ENCODE measurements around the gene PCNX2. TPM values are rescaled to one million over a fixed set of nuclear protein-coding genes. Genes with fewer than 3 reads are reported as not detected.
"Not testable (repeated sequence)": the region's sequence is repeated elsewhere in the genome, so short reads cannot be mapped to it uniquely, and the experiment has no call there.

PCNX2 gene
- total and polyA plus RNA-seq, 2 donors: 5.2 to 36.9 TPM

DNA sequence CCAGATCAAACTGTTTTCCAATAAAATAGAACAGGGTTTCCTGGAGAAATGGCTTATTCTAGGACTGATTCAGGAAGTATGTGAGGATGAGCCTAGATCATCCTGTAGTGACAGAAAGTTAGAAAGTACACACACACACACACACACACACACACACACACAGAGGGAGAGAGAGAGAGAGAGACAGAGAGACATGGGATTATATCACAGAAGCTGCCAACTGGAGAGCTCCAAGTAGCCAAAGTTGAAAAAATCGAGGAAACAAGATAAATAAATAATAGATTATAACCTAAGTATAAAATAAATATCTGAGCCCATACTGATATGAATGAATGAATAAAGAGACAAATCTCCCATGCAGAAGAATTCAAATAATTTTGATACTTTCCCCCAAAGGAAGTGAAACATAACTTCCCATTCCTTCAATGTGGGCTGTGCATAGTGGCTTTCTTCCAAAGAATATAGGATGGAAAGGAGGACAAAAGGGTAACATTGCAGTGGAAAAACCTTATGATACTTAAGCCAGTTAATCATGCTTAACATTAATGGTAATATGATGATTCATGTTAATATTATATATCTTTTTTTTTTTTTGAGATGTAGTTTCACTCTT is 173.5 kb downstream of the PCNX2 start:
- DNase-seq (ENCODE audit: extremely low spot score): no peak
- no peak overlapping the region for H3K27ac ChIP-seq (ENCODE audit: low read depth)
- 51% methylated on average over 1 of the region's 1 CpG for WGBS

DNA sequence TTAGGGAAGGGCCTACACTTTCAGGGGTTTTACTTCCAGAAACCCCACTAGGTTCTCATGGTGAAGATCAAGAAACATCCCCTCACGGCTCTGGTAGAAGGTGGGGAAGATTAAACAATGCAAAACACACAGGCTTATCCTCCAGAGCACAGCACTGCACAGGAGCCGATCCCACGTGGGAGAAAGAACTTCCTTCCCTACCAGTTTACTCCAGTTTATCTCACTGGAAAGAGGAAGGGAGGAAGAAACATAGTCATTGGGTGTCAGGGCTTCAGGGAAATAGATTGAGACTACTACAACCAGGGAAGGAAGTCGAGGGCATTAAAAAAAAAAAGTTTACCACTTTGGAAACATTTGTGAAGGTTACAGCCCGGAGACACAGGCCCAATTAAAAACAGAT is 180.7 kb downstream of the PCNX2 start:
- H3K4me1 ChIP-seq (ENCODE audit: insufficient read depth): no peaks in the 10 kb centered on the region
- H3K27ac ChIP-seq (ENCODE audit: low read depth): no peak overlapping the region
- no peaks in the 10 kb centered on the region for H3K36me3 ChIP-seq (ENCODE audit: insufficient read depth)
- no peak overlapping the region for H3K4me3 ChIP-seq (ENCODE audit: low read depth, low read length)
- WGBS: 86% methylated on average over 5 of the region's 5 CpGs
- DNase-seq (ENCODE audit: extremely low spot score): no peak

More for the DNA sequence above, 173.5 kb downstream of the PCNX2 start:
- Histone ChIP-seq H3K4me1 (ENCODE audit: insufficient read depth) (no peaks in the 10 kb centered on the region), H3K36me3 (ENCODE audit: insufficient read depth) (peaks cover 3% of the 10 kb centered on the region), H3K4me3 (ENCODE audit: low read depth, low read length) (no peak overlapping the region)

DNA sequence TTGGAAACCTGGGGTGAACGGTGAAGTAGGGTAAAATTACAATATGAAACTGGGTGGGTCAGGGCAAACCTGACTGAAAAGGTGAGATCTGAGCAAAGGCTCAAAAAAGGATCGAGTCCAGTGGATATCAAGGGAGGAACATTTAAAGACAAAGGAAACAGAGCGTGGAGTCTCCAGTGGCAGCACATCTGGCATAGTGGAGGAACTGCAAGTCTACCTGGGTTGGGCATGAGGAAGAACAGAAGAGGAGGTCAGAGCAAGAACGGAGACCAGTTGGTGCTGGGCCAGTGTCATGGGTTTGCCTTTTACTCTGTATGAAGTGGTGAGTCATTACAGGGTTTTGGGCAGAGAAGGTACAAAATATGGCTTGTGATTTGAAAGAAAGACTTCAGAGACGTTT is 181.4 kb downstream of the PCNX2 start:
- H3K27ac ChIP-seq (ENCODE audit: low read depth): no peak overlapping the region
- 83% methylated on average over 5 of the region's 5 CpGs for WGBS
- no peaks in the 10 kb centered on the region for H3K4me1 ChIP-seq (ENCODE audit: insufficient read depth)
- no peak overlapping the region for H3K4me3 ChIP-seq (ENCODE audit: low read depth, low read length)
- no peak for DNase-seq (ENCODE audit: extremely low spot score)
- H3K36me3 ChIP-seq (ENCODE audit: insufficient read depth): no peaks in the 10 kb centered on the region

DNA sequence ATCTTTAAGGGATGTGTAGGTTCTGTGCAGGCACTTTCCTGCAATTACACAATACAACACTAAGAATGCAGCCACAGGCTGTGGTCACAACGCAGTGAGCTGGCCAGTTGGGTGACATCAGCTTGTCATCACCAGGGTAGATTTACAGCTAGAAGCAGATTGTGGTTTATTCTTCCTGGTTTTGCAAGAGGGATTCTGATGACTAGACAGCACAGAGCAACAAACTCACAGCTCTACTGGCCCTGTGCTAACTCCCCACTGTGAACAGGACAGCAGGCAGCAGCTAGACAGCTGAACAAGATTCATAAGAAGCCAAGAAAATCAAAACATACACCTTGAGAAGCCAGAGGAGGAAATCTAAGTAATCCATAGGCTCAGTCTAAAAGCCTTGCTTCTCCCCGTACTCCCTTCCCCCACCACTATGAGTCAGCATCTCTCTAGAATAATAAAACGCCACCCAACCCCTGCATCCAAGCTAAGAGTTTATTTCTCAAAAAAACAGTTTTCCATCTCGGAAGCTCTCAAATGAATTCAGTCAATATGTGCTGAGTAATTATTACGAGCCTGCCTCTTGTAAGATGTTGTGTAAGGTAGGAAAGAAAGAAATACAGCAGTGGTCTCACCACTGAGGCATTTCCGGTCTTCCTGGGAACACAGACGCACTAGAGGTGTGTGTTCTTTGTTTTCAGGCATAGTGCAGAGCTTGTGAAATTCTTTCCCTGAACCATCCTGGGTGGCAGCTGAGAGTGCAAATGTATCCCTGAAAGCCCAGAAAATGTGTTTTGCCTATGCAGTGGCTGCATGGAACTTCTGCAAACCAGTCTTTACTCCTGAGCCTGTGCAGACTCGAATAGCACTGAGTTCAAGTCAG is 182.3 kb downstream of the PCNX2 start:
- peak overlapping the region; percentile 23 for H3K27ac ChIP-seq (ENCODE audit: low read depth)
- H3K4me1 ChIP-seq (ENCODE audit: insufficient read depth): no peaks in the 10 kb centered on the region
- H3K36me3 ChIP-seq (ENCODE audit: insufficient read depth): no peaks in the 10 kb centered on the region
- WGBS: 26% methylated on average over 8 of the region's 8 CpGs
- DNase-seq (ENCODE audit: extremely low spot score): peak; percentile 69
- H3K4me3 ChIP-seq (ENCODE audit: low read depth, low read length): no peak overlapping the region

GRCh38 chr1:233112186-233113008 is 183.1 kb downstream of the PCNX2 start:
- no peak for DNase-seq (ENCODE audit: extremely low spot score)
- H3K36me3 ChIP-seq (ENCODE audit: insufficient read depth): no peaks in the 10 kb centered on the region
- no peak overlapping the region for H3K4me3 ChIP-seq (ENCODE audit: low read depth, low read length)
- 67% methylated on average over 6 of the region's 6 CpGs for WGBS
- H3K4me1 ChIP-seq (ENCODE audit: insufficient read depth): no peaks in the 10 kb centered on the region
- no peak overlapping the region for H3K27ac ChIP-seq (ENCODE audit: low read depth)

DNA sequence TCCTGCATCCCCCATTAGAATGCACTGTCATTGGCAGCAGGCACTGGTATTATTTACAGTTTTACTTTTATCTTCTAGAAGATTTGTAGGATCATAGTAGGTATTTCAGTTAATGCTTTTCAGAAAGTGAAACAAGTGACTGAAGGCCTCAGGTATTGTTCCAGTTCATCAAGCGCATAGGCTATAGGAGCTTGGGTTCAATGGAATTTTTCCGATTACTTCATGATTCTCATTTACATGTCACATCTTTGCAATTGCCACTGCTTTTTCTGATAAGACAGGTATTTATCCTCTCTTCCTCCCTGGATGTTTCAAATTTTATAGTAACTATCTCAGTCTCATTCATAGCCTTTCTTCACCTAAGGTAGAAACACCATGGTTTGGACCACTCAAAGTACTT is 183.8 kb downstream of the PCNX2 start:
- Histone ChIP-seq H3K27ac (ENCODE audit: low read depth) (no peak overlapping the region), H3K4me1 (ENCODE audit: insufficient read depth) (no peaks in the 10 kb centered on the region), H3K36me3 (ENCODE audit: insufficient read depth) (no peaks in the 10 kb centered on the region), H3K4me3 (ENCODE audit: low read depth, low read length) (no peak overlapping the region)
- DNase-seq (ENCODE audit: extremely low spot score): no peak
- WGBS: 99% methylated on average over 2 of the region's 2 CpGs

DNA sequence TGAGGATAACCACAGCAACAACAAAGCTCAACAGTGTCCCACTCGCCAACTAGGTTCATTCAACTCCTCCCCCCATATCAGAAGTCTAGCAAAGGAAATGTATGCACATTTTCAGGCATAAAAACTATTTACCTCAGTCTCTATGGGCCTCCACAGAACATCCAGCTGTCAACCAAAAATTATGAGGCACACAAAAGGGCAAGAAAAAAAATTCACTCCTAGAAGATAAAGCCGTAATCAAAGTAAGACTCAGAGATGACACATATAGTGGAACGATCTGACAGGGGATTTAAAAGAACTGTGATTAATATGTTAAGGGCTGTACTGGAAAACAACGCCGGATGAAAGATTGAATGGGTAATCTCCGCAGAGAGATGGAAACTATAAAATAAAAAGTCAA is 186.4 kb downstream of the PCNX2 start:
- Histone ChIP-seq H3K4me3 (ENCODE audit: low read depth, low read length) (no peak overlapping the region), H3K4me1 (ENCODE audit: insufficient read depth) (no peaks in the 10 kb centered on the region), H3K27ac (ENCODE audit: low read depth) (no peak overlapping the region), H3K36me3 (ENCODE audit: insufficient read depth) (no peaks in the 10 kb centered on the region)
- 79% methylated on average over 6 of the region's 6 CpGs for WGBS
- no peak for DNase-seq (ENCODE audit: extremely low spot score)

- DNase-seq (ENCODE audit: extremely low spot score); H3K4me3 ChIP-seq (ENCODE audit: low read depth, low read length); H3K27ac ChIP-seq (ENCODE audit: low read depth); H3K4me1 ChIP-seq (ENCODE audit: insufficient read depth); H3K36me3 ChIP-seq (ENCODE audit: insufficient read depth): not testable (repeated sequence)
- WGBS: 70% methylated on average over 6 of the region's 6 CpGs
Observed at GRCh38 chr1:233107716-233108130, 187.8 kb downstream of the PCNX2 start.

DNA sequence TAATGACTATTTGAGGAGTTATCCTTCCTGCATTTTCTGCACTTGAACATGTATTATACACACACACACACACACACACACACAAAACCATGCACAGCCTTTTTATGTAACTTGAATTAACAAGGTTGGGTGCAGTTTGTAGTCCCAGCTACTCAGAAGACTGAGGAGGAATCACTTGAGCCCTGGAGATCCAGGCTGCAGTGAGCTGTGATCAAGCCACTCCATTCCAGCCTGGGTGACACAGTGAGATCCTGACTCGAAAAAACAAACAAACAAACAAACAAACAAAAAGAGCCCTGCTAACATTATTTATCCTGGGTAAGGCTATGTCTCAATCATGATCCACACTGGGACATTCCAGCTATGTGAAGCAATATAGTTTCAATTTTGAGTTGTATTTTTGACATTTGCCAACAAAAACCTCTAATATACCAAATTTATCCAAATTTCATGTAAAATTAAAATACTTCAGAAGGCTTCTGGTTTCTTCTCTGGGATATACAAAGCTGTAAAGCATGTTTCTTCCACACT is 188.3 kb downstream of the PCNX2 start:
- DNase-seq (ENCODE audit: extremely low spot score): no peak
- Histone ChIP-seq H3K4me1 (ENCODE audit: insufficient read depth) (no peaks in the 10 kb centered on the region), H3K4me3 (ENCODE audit: low read depth, low read length) (no peak overlapping the region), H3K36me3 (ENCODE audit: insufficient read depth) (no peaks in the 10 kb centered on the region), H3K27ac (ENCODE audit: low read depth) (no peak overlapping the region)
- WGBS: 63% methylated on average over 1 of the region's 1 CpG

- H3K36me3 ChIP-seq (ENCODE audit: insufficient read depth): no peaks in the 10 kb centered on the region
- H3K4me3 ChIP-seq (ENCODE audit: low read depth, low read length): no peak overlapping the region
- no peak for DNase-seq (ENCODE audit: extremely low spot score)
- WGBS: 52% methylated on average over 1 of the region's 1 CpG
- no peak overlapping the region for H3K27ac ChIP-seq (ENCODE audit: low read depth)
- no peaks in the 10 kb centered on the region for H3K4me1 ChIP-seq (ENCODE audit: insufficient read depth)
Observed at GRCh38 chr1:233105225-233105624, 190.3 kb downstream of the PCNX2 start.

- DNase-seq (ENCODE audit: extremely low spot score): no peak
- Histone ChIP-seq H3K36me3 (ENCODE audit: insufficient read depth) (no peaks in the 10 kb centered on the region), H3K4me1 (ENCODE audit: insufficient read depth) (peaks cover 1% of the 10 kb centered on the region), H3K4me3 (ENCODE audit: low read depth, low read length) (no peak overlapping the region), H3K27ac (ENCODE audit: low read depth) (no peak overlapping the region)
- 97% methylated on average over 2 of the region's 2 CpGs for WGBS
Observed at GRCh38 chr1:233102341-233102740, 193.2 kb downstream of the PCNX2 start.

DNA sequence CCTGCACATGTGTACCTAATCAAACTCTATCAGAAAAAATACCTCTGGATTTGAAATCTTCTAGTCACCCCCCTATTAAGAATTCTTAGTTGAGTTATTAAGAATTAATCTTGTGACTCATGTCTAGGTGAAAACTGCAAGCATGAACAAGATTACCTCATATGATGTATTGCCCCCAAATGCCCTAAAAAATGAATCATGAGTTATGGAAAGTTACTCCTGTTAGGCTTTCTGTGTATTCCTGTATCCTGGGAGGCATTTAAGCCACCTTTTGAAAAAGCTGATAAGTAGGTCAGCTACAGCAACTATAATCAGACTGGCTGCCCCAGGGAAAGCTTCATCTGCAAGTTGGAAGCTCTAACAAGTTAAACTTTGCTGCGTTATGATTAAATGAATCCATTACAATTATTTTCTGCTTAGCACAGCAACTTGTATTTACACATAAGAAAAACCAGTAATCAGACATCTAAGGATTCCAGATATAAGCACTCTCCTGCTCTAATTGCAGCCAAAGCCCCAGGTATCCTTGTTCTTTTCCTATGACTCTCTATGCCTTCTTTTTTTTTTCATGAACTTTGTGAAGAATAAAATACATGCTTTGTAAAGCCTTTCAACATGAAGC is 197.5 kb downstream of the PCNX2 start:
- 66% methylated on average over 1 of the region's 1 CpG for WGBS

GRCh38 chr1:233097546-233097945 is 198.0 kb downstream of the PCNX2 start:
- DNase-seq (ENCODE audit: extremely low spot score): no peak
- H3K4me3 ChIP-seq (ENCODE audit: low read depth, low read length): no peak overlapping the region
- peaks cover 1% of the 10 kb centered on the region for H3K4me1 ChIP-seq (ENCODE audit: insufficient read depth)
- WGBS: 94% methylated on average over 3 of the region's 3 CpGs
- no peak overlapping the region for H3K27ac ChIP-seq (ENCODE audit: low read depth)
- no peaks in the 10 kb centered on the region for H3K36me3 ChIP-seq (ENCODE audit: insufficient read depth)

More for the DNA sequence above, 197.5 kb downstream of the PCNX2 start:
- H3K4me1 ChIP-seq (ENCODE audit: insufficient read depth): peaks cover 1% of the 10 kb centered on the region
- no peaks in the 10 kb centered on the region for H3K36me3 ChIP-seq (ENCODE audit: insufficient read depth)
- no peak for DNase-seq (ENCODE audit: extremely low spot score)
- H3K4me3 ChIP-seq (ENCODE audit: low read depth, low read length): no peak overlapping the region
- no peak overlapping the region for H3K27ac ChIP-seq (ENCODE audit: low read depth)

Data from urinary bladder (tissue), 4 donors.